DMS153 (cell line): ENCODE data around the gene NVL.

Source experiments
- DNase-seq: peaks from one replicate; lab custom pipeline; 2025; lab: John Stamatoyannopoulos, UW

NVL gene

GRCh38 chr1:224196813-224197600, 133.0 kb downstream of the NVL start:
- DNase-seq, result no peak

- no peak for DNase-seq
Observed at GRCh38 chr1:224193319-224193966, 136.5 kb downstream of the NVL start.

- no peak for DNase-seq
Observed at GRCh38 chr1:224192082-224192788, 137.7 kb downstream of the NVL start.

GRCh38 chr1:224189561-224189960, 140.4 kb downstream of the NVL start:
- DNase-seq, result no peak

- no peak for DNase-seq
Observed at GRCh38 chr1:224188286-224188685, 141.7 kb downstream of the NVL start.

- no peak for DNase-seq
Observed at GRCh38 chr1:224185208-224185607, 144.8 kb downstream of the NVL start.

- peak; percentile 62 for DNase-seq
Observed at GRCh38 chr1:224183591-224184312, 146.2 kb downstream of the NVL start.

GRCh38 chr1:224182866-224183590, 146.9 kb downstream of the NVL start, which contains the start of gene DEGS1:
TSS of gene DEGS1 (plus strand) at chr1:224183240. CDS start at chr1:224183337, 97 bp downstream.
- DNase-seq, result peak; percentile 82

GRCh38 chr1:224182057-224182865, 147.7 kb downstream of the NVL start:
- peak; percentile 40 for DNase-seq

GRCh38 chr1:224181453-224181810, 148.5 kb downstream of the NVL start:
- DNase-seq, result no peak

- no peak for DNase-seq
Observed at GRCh38 chr1:224180783-224181452, 149.1 kb downstream of the NVL start.

GRCh38 chr1:224178894-224179293, 151.1 kb downstream of the NVL start:
- DNase-seq, result no peak

GRCh38 chr1:224177356-224177999, 152.5 kb downstream of the NVL start:
- no peak for DNase-seq
